Activated CD8-positive, alpha-beta T cell treated with anti-CD3 and anti-CD28 coated beads for 36 hours (primary cell): ENCODE measurements around the gene KDM5B. TPM values are rescaled to one million over a fixed set of nuclear protein-coding genes. Genes with fewer than 3 reads are reported as not detected.
"Not testable (repeated sequence)": the region's sequence is repeated elsewhere in the genome, so short reads cannot be mapped to it uniquely, and the experiment has no call there.

Source experiments
- ATAC-seq: fragments of 200-7000 bp; cut with Tn5 transposase; one replicate; pipeline ENCODE4 v1.10.0; 2021; ENCODE audit warnings: mild to moderate bottlenecking, moderate library complexity
- CTCF ChIA-PET: fragments of 350-600 bp; sonication (Branson Sonifier 250); formaldehyde crosslinking; loops from one replicate; lab custom pipeline; 2021; ENCODE audit warnings: antibody characterized with exemption; lab: Charles Lee
- POLR2A ChIA-PET: fragments of 350-600 bp; sonication (Branson Sonifier 250); formaldehyde crosslinking; loops from one replicate; lab custom pipeline; 2021; ENCODE audit warnings: antibody characterized with exemption; lab: Charles Lee
- DNase-seq: peaks from one replicate; pipeline ENCODE4 v3.0.0-alpha.2; 2020
- H3K27ac Mint-ChIP-seq: one replicate; pipeline ENCODE4 v1.8.0; 2021; ENCODE audit warnings: mild to moderate bottlenecking, mixed read lengths
- H3K27me3 Mint-ChIP-seq: one replicate; pipeline ENCODE4 v1.8.0; 2021; ENCODE audit warnings: mixed read lengths
- H3K36me3 Mint-ChIP-seq: one replicate; pipeline ENCODE4 v1.8.0; 2021; ENCODE audit warnings: low read depth, mixed read lengths
- H3K4me1 Mint-ChIP-seq: one replicate; pipeline ENCODE4 v1.8.0; 2021; ENCODE audit warnings: low read depth, mixed read lengths
- H3K4me3 Mint-ChIP-seq: one replicate; pipeline ENCODE4 v1.8.0; 2021; ENCODE audit warnings: mild to moderate bottlenecking, moderate library complexity, mixed read lengths
- H3K9me3 Mint-ChIP-seq: one replicate; pipeline ENCODE4 v1.8.0; 2021; ENCODE audit warnings: mixed read lengths
- intact Hi-C: fragments of 100-400 bp; cut with micrococcal nuclease; formaldehyde crosslinking; loops from one replicate; pipeline ENCODE4 v1.10.0; 2022
- total RNA-seq, 2 experiments: library from RNA; stranded (reverse); gene quantifications; one replicate each; pipeline ENCODE4 v1.2.3, GENCODE V29; 2021
- TF ChIP-seq, protein P1 (sequence below): fragments of 200-600 bp; IDR thresholded peaks from one replicate; pipeline ENCODE4 v1.8.0; 2022; ENCODE audit warnings: antibody characterized with exemption, mild to moderate bottlenecking

Gene KDM5B
- total RNA-seq, 2 experiments from 2014 or later: 54.8 to 60.3 TPM

DNA sequence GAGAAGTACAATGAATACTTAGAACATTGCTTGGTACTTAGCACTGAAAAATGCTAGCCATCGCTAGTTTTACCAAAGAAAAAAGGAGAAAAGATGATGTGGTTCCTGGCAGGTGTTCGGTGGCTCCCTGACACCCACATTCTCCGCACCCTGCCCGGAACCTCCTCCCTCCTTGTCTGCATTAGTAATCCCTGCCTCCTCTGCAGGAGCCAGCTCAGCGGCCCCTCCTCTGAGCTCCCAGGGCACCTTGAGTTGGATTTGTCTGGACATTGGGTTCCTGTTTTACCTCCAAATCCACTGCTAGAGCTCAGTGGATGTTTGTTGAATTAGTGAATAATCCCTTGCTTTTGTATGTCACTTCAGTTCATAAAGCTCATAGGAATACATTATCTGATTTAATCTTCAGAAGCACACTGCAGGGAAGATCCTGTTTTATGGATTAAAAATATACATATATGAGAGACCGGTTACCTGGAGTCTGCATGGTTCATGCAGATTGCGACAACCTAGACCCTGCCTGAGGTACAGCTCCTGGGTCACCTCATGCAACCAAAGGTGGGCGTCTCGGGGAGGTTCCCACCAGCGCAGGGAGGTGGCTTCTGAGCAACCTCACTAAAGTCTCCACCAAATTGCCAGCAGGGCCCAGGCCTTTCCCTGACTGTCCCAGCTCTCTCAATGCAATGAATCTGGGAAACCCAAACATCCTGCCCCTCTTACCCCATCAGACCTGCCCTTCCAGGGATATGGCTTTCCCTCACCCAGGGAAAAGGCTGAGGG, 26.7 kb upstream of the KDM5B start:
- Mint-ChIP-seq H3K27ac (peak overlapping the region; percentile 67), H3K9me3 (no peaks in the 10 kb centered on the region), H3K27me3 (no peaks in the 10 kb centered on the region), H3K36me3 (no peaks in the 10 kb centered on the region), H3K4me1 (peaks cover 43% of the 10 kb centered on the region), H3K4me3 (peak overlapping the region; percentile 17)
- ATAC-seq: peak; percentile 72
- TF ChIP-seq, protein P1, sequence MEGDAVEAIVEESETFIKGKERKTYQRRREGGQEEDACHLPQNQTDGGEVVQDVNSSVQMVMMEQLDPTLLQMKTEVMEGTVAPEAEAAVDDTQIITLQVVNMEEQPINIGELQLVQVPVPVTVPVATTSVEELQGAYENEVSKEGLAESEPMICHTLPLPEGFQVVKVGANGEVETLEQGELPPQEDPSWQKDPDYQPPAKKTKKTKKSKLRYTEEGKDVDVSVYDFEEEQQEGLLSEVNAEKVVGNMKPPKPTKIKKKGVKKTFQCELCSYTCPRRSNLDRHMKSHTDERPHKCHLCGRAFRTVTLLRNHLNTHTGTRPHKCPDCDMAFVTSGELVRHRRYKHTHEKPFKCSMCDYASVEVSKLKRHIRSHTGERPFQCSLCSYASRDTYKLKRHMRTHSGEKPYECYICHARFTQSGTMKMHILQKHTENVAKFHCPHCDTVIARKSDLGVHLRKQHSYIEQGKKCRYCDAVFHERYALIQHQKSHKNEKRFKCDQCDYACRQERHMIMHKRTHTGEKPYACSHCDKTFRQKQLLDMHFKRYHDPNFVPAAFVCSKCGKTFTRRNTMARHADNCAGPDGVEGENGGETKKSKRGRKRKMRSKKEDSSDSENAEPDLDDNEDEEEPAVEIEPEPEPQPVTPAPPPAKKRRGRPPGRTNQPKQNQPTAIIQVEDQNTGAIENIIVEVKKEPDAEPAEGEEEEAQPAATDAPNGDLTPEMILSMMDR: no peak
- intact Hi-C loops: no loop called here
- DNase-seq: peak; percentile 54
- ChIA-PET CTCF (interaction anchor here (0.7 to 4.2 kb wide), 4 partner anchors 9 to 91 kb away, joined by 3 to 25 read pairs (median 4); no protein-coding TSS in a partner anchor), POLR2A (interaction anchor here (0.7 to 1.4 kb wide), 3 partner anchors 18 to 30 kb away, joined by 3 to 4 read pairs (median 3); partner anchors contain the start of gene PCAT6)

DNA sequence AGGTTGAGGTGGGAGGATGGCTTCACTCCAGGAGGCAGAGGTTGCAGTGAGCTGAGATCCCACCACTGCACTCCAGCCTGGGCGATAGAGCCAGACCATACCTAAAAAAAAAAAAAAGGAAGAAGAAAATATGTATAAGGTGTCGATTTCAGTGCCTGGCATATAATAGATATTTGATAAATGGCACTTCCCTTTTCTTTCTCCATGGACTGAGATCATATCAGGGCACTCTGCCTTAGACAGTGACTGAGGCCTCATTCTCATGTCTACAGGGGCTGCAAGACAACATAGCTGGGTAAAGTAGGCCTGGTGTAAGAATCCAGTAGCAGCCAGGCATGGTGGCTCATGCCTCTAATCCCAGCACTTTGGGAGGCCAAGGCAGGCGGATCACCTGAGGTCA, 23.7 kb upstream of the KDM5B start:
- H3K4me1 Mint-ChIP-seq: peaks cover 34% of the 10 kb centered on the region
- no peak overlapping the region for H3K4me3 Mint-ChIP-seq
- ChIA-PET POLR2A (interaction anchor here (0.7 to 1.0 kb wide), 2 partner anchors 98 to 174 kb away, joined by 3 read pairs; no protein-coding TSS in a partner anchor), CTCF (interaction anchor here (1.9 kb wide), 1 partner anchor 11 kb away, joined by 6 read pairs; no protein-coding TSS in a partner anchor)
- intact Hi-C loops: no loop called here
- no peaks in the 10 kb centered on the region for H3K27me3 Mint-ChIP-seq
- ATAC-seq: no peak
- H3K27ac Mint-ChIP-seq: no peak overlapping the region
- no peaks in the 10 kb centered on the region for H3K36me3 Mint-ChIP-seq
- TF ChIP-seq, protein P1: no peak
- no peaks in the 10 kb centered on the region for H3K9me3 Mint-ChIP-seq
- DNase-seq: no peak

DNA sequence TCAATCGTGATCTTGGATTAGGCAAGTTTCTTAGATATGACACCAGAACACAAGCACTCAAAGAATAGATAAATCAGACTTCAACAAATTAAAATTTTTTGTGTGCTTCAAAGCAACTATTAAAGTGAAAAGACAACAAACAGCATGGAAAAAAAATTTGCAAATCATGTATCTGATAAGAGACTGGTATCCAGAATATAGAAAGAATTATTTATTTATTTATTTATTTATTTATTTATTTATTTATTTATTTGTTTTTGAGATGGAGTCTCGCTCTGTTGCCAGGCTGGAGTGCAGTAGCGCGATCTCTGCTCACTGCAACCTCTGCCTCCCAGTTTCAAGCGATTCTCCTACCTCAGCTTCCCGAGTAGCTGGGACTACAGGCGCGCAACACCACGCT, 21.0 kb upstream of the KDM5B start:
- DNase-seq, CTCF ChIA-PET, ATAC-seq, H3K27me3 Mint-ChIP-seq, H3K4me3 Mint-ChIP-seq, H3K27ac Mint-ChIP-seq, intact Hi-C loops, H3K9me3 Mint-ChIP-seq, POLR2A ChIA-PET, H3K36me3 Mint-ChIP-seq, H3K4me1 Mint-ChIP-seq: not testable (repeated sequence)

DNA sequence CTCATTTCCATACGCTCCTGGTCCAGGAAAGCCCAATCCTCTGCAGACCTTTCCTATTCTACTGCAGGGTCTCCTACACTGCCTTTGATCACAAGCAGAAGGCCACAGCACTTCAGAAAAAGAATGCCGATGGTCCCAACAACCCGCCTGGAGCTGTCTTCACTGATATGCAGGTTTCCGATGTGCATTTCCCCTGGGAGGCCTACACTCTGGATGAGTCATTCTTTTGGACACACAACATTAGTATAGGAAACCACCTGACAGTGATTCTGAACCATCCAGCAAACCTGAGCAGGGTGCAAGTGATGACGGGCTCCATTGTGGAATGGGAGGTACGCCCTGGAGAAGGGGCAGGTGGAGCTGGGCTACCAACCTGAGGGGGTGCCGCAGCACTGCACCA, 17.5 kb upstream of the KDM5B start:
- ATAC-seq: no peak
- TF ChIP-seq, protein P1: no peak
- H3K27me3 Mint-ChIP-seq: no peaks in the 10 kb centered on the region
- no peak for DNase-seq
- no peaks in the 10 kb centered on the region for H3K36me3 Mint-ChIP-seq
- H3K4me1 Mint-ChIP-seq: no peaks in the 10 kb centered on the region
- H3K27ac Mint-ChIP-seq: no peak overlapping the region
- H3K9me3 Mint-ChIP-seq: no peaks in the 10 kb centered on the region
- POLR2A ChIA-PET: no interaction called here
- intact Hi-C loops: no loop called here
- CTCF ChIA-PET: interaction anchor here (1.2 kb wide), 1 partner anchor 9 kb away, joined by 5 read pairs; no protein-coding TSS in a partner anchor
- no peak overlapping the region for H3K4me3 Mint-ChIP-seq

- CTCF ChIA-PET: interaction anchor here (1.1 to 2.0 kb wide), 2 partner anchors 11 to 30 kb away, joined by 3 to 6 read pairs; no protein-coding TSS in a partner anchor
- intact Hi-C loops: no loop called here
- POLR2A ChIA-PET: interaction anchor here (1.3 kb wide), 1 partner anchor 24 kb away, joined by 3 read pairs; no protein-coding TSS in a partner anchor
- Mint-ChIP-seq H3K4me3 (no peak overlapping the region), H3K27ac (no peak overlapping the region), H3K36me3 (no peaks in the 10 kb centered on the region), H3K9me3 (no peaks in the 10 kb centered on the region), H3K27me3 (peaks cover 4% of the 10 kb centered on the region), H3K4me1 (no peaks in the 10 kb centered on the region)
- ATAC-seq (no peak), DNase-seq (no peak)
- TF ChIP-seq, protein P1: no peak
Measured at GRCh38 chr1:202821467-202821866, 13.2 kb upstream of the KDM5B start.
